Panc1 (cell line): ENCODE data around the gene BUD31. TPM values are rescaled to one million over a fixed set of nuclear protein-coding genes. Genes with fewer than 3 reads are reported as not detected.
A peak's percentile ranks its signal among the peaks of the same experiment; 100 is the strongest.
"Not testable (repeated sequence)": the region's sequence is repeated elsewhere in the genome, so short reads cannot be mapped to it uniquely, and the experiment has no call there.

Source experiments
- ATAC-seq: fragments of 200-7000 bp; cut with Tn5 transposase; 2 replicates; pipeline ENCODE4 v1.9.1; 2020; ENCODE audit warnings: mild to moderate bottlenecking, moderate library complexity
- BruUV-seq: library from RNA; stranded (reverse); fragments of 400-500 nt; replicated peaks from 2 replicates; lab custom pipeline; 2021; lab: Mats Ljungman, UMichigan
- CTCF ChIA-PET: fragments of 300-600 bp; sonication (Branson Sonifier 250); formaldehyde crosslinking; loops from one replicate; lab custom pipeline; 2022; ENCODE audit warnings: antibody characterized with exemption; lab: Charles Lee
- POLR2A ChIA-PET: fragments of 300-600 bp; sonication (Branson Sonifier 250); formaldehyde crosslinking; loops from one replicate; lab custom pipeline; 2022; ENCODE audit warnings: antibody characterized with exemption; lab: Charles Lee
- DNase-seq: peaks from one replicate; pipeline ENCODE4 v3.0.0-alpha.2; 2010; ENCODE audit warnings: low read depth, low spot score
- H3K27ac ChIP-seq: 2 replicates; pipeline ENCODE4 v1.5.1; 2011; ENCODE audit warnings: mild to moderate bottlenecking, low read length, inconsistent platforms
- H3K27me3 ChIP-seq: fragments of 200-500 bp; sonication (Bioruptor generic); 2 replicates; pipeline ENCODE4 v1.6.0; 2014; ENCODE audit warnings: low read length, inconsistent platforms; ENCODE audit not compliant: control insufficient read depth, insufficient read depth
- H3K36me3 ChIP-seq: fragments of 200-500 bp; sonication (Bioruptor generic); 2 replicates; pipeline ENCODE4 v1.5.1; 2014; ENCODE audit warnings: inconsistent platforms, mild to moderate bottlenecking, low read length, moderate library complexity; ENCODE audit not compliant: control insufficient read depth, insufficient read depth
- H3K4me1 ChIP-seq: 2 replicates; pipeline ENCODE4 v1.5.1; 2011; ENCODE audit warnings: inconsistent platforms, mild to moderate bottlenecking, low read length, moderate library complexity; ENCODE audit not compliant: control insufficient read depth, insufficient read depth
- H3K4me3 ChIP-seq, 2 experiments: 2 replicates each; pipeline ENCODE4 v1.5.1; 2011 to 2012; ENCODE audit warnings: low read depth in 2 of 2, low read length in 2 of 2, mild to moderate bottlenecking in 2 of 2, inconsistent platforms in 1 of 2, moderate library complexity in 1 of 2
- H3K9me3 ChIP-seq: fragments of 200-500 bp; sonication (Bioruptor generic); 2 replicates; pipeline ENCODE4 v1.5.1; 2014; ENCODE audit warnings: low read depth, mild to moderate bottlenecking, inconsistent platforms, low read length, moderate library complexity; ENCODE audit not compliant: control insufficient read depth, insufficient read depth
- CTCF ChIP-seq: fragments of 450-650 bp; IDR thresholded peaks from 2 replicates; pipeline ENCODE4 v1.5.1; 2017; ENCODE audit warnings: mild to moderate bottlenecking
- POLR2AphosphoS5 ChIP-seq: IDR thresholded peaks from 2 replicates; pipeline ENCODE4 v1.6.1; 2012; ENCODE audit warnings: mild to moderate bottlenecking, low read depth, low read length, moderate library complexity
- REST ChIP-seq, 2 experiments: IDR thresholded peaks; 2 replicates each; pipeline ENCODE4 v1.6.1; 2011 to 2012; ENCODE audit warnings: low read depth in 2 of 2, control low read depth in 1 of 2, low read length in 1 of 2, mild to moderate bottlenecking in 1 of 2, moderate library complexity in 1 of 2; ENCODE audit not compliant: insufficient read depth in 1 of 2
- SIN3A ChIP-seq: IDR thresholded peaks from 2 replicates; pipeline ENCODE4 v1.6.1; 2012; ENCODE audit warnings: low read depth, mild to moderate bottlenecking, low read length, moderate library complexity, borderline replicate concordance; ENCODE audit not compliant: insufficient read depth
- TCF7L2 ChIP-seq: IDR thresholded peaks from 2 replicates; pipeline ENCODE4 v1.6.1; 2011; ENCODE audit warnings: mild to moderate bottlenecking, low read depth, low read length, inconsistent platforms
- in situ Hi-C: cut with HindIII; loops from 2 replicates; pipeline ENCODE4 v1.10.0; 2016; ENCODE audit warnings: low sequenced_read_pairs, low pct_unique_long_range_greater_than_20kb
- intact Hi-C: fragments of 100-400 bp; cut with micrococcal nuclease; formaldehyde crosslinking; loops from one replicate; pipeline ENCODE4 v1.10.0; 2022; ENCODE audit not compliant: unreplicated experiment
- total RNA-seq: library from RNA; stranded (reverse); gene quantifications from one replicate; pipeline ENCODE4 v1.2.1, GENCODE V29; 2021; ENCODE audit not compliant: unreplicated experiment

The BUD31 gene
- total RNA-seq, 1 experiment from 2014 or later = 179 TPM

GRCh38 chr7:99375070-99375807 lies 33.5 kb upstream of the BUD31 start:
- ATAC-seq (peak; percentile 67), DNase-seq (no peak)
- TF ChIP-seq REST (IDR thresholded peaks at IDR 0.05; ENCODE audit: insufficient read depth in 1 of 2, low read depth in 2 of 2, low read length in 1 of 2) (no peak), SIN3A (no peak; the same call in 1 of the 2 replicates), POLR2AphosphoS5 (peak; percentile 51; the same call in 1 of the 2 replicates), TCF7L2 (no peak), CTCF (no peak)
- Histone ChIP-seq H3K27ac (peak overlapping the region; percentile 23; the same call in 1 of the 2 replicates), H3K4me1 (peaks cover 36% of the 10 kb centered on the region), H3K27me3 (no peaks in the 10 kb centered on the region), H3K36me3 (no peaks in the 10 kb centered on the region; the same call in 1 of the 2 replicates), H3K4me3 (peak overlapping the region; percentile 63 to 81), H3K9me3 (no peaks in the 10 kb centered on the region)
- in situ Hi-C loops (no loop called here), intact Hi-C loops (no loop called here)
- ChIA-PET POLR2A (interaction anchor here (0.5 to 0.9 kb wide), 5 partner anchors 18 to 368 kb away, joined by 3 to 8 read pairs (median 6); no protein-coding TSS in a partner anchor), CTCF (interaction anchor here (0.7 kb wide), 1 partner anchor 338 kb away, joined by 12 read pairs; no protein-coding TSS in a partner anchor)
- BruUV-seq = no TSS peak

- peak overlapping the region in 1 of 2 experiments; percentile 24; a peak in 1 of 4 replicates for H3K4me3 ChIP-seq
- CTCF ChIA-PET = no interaction called here
- in situ Hi-C loops (no loop called here), intact Hi-C loops (no loop called here)
- no peaks in the 10 kb centered on the region; the same call in 1 of the 2 replicates for H3K36me3 ChIP-seq
- H3K4me1 ChIP-seq = peaks cover 38% of the 10 kb centered on the region
- DNase-seq = no peak
- peak; percentile 50 for ATAC-seq
- peak overlapping the region; percentile 79 for H3K27ac ChIP-seq
- TF ChIP-seq REST (IDR thresholded peaks at IDR 0.05; ENCODE audit: insufficient read depth in 1 of 2, low read depth in 2 of 2, low read length in 1 of 2) (no peak), CTCF (no peak), SIN3A (no peak), POLR2AphosphoS5 (no peak), TCF7L2 (no peak)
- H3K9me3 ChIP-seq = no peaks in the 10 kb centered on the region
- BruUV-seq = TSS peak; percentile 34
- H3K27me3 ChIP-seq = no peaks in the 10 kb centered on the region
- POLR2A ChIA-PET = interaction anchor here (0.6 kb wide), 1 partner anchor 22 kb away, joined by 3 read pairs; no protein-coding TSS in a partner anchor
These were observed 29.7 kb upstream of the BUD31 start for GRCh38 chr7:99379043-99379577.

GRCh38 chr7:99379693-99380031 lies 29.1 kb upstream of the BUD31 start:
- ATAC-seq = peak; percentile 1; the same call in 1 of the 2 replicates
- intact Hi-C loops, CTCF ChIA-PET, H3K36me3 ChIP-seq, H3K27me3 ChIP-seq, in situ Hi-C loops, DNase-seq, H3K9me3 ChIP-seq, BruUV-seq: not testable (repeated sequence)
- peaks cover 38% of the 10 kb centered on the region for H3K4me1 ChIP-seq
- peak overlapping the region in 1 of 2 experiments; percentile 24; a peak in 1 of 4 replicates for H3K4me3 ChIP-seq
- POLR2A ChIA-PET = interaction anchor here (0.6 kb wide), 1 partner anchor 21 kb away, joined by 3 read pairs; no protein-coding TSS in a partner anchor
- peak overlapping the region; percentile 79 for H3K27ac ChIP-seq
